HCT116 (cell line): ENCODE results near the gene LRCH4. TPM values are rescaled to one million over a fixed set of nuclear protein-coding genes. Genes with fewer than 3 reads are reported as not detected.

ENCODE experiments used
- ATAC-seq: fragments of 200-7000 bp; cut with Tn5 transposase; 2 replicates; pipeline ENCODE4 v1.9.1; 2020; ENCODE audit warnings: mild to moderate bottlenecking, moderate library complexity
- BruUV-seq: library from RNA; stranded (reverse); fragments of 400-500 nt; replicated peaks from 2 replicates; lab custom pipeline; 2021; lab: Mats Ljungman, UMichigan
- CTCF ChIA-PET: fragments of 300-600 bp; sonication (Branson Sonifier 250); formaldehyde crosslinking; loops from one replicate; lab custom pipeline; 2021; ENCODE audit warnings: antibody characterized with exemption; lab: Charles Lee
- POLR2A ChIA-PET: fragments of 300-600, 350-600 bp; sonication (Branson Sonifier 250); formaldehyde crosslinking; loops from one replicate; lab custom pipeline; 2021; ENCODE audit warnings: antibody characterized with exemption; lab: Charles Lee
- RAD21 ChIA-PET, 2 experiments: fragments of 300-600 bp; sonication (Branson Sonifier 250); formaldehyde crosslinking; loops; one replicate each; lab custom pipeline; 2023; ENCODE audit warnings: low total read pairs in 2 of 2; ENCODE audit not compliant: uncharacterized antibody in 2 of 2, unreplicated experiment in 2 of 2, low non-redundant PET in 1 of 2; lab: Charles Lee
- DNase-seq: peaks from one replicate; pipeline ENCODE4 v3.0.0-alpha.2; 2010; ENCODE audit warnings: low read depth, low spot score
- H2AFZ ChIP-seq: fragments of 200-600 bp; shearing (Covaris generic), sonication (generic); 2 replicates; pipeline ENCODE4 v1.6.1; 2017; ENCODE audit warnings: low read depth, mixed run types, mixed read lengths, antibody characterized with exemption, low read length; ENCODE audit not compliant: poor library complexity, severe bottlenecking
- H3K27ac ChIP-seq: 2 replicates; pipeline ENCODE4 v1.5.1; 2012; ENCODE audit warnings: low read depth, low read length
- H3K27me3 ChIP-seq: fragments of 200-600 bp; sonication (generic); 2 replicates; pipeline ENCODE4 v1.6.1; 2016; ENCODE audit warnings: mixed run types, low read length, mixed read lengths; ENCODE audit not compliant: insufficient read depth
- H3K36me3 ChIP-seq, 2 experiments: fragments of 200-500 bp in 1 of 2; fragments of 200-600 bp in 1 of 2; sonication (Bioruptor generic) in 1 of 2; sonication (generic) in 1 of 2; 2 replicates each; pipeline versions ENCODE4 v1.5.1 to v1.6.1; 2014 to 2016; ENCODE audit warnings: low read length in 2 of 2, inconsistent platforms in 1 of 2, mixed read lengths in 1 of 2, mixed run types in 1 of 2; ENCODE audit not compliant: insufficient read depth in 2 of 2, control insufficient read depth in 1 of 2
- H3K4me1 ChIP-seq, 2 experiments: fragments of 200-600 bp in 1 of 2; sonication (generic) in 1 of 2; 2 replicates each; pipeline versions ENCODE4 v1.5.1 to v1.6.1; 2012 to 2017; ENCODE audit warnings: low read length in 2 of 2, inconsistent platforms in 1 of 2, mild to moderate bottlenecking in 1 of 2, mixed read lengths in 1 of 2, mixed run types in 1 of 2, moderate library complexity in 1 of 2; ENCODE audit not compliant: insufficient read depth in 2 of 2, control insufficient read depth in 1 of 2
- H3K4me2 ChIP-seq: fragments of 200-600 bp; sonication (generic); 2 replicates; pipeline ENCODE4 v1.6.1; 2017; ENCODE audit warnings: mixed run types, low read length, mixed read lengths
- H3K4me3 ChIP-seq, 2 experiments: fragments of 200-600 bp in 1 of 2; sonication (generic) in 1 of 2; replicated peaks in 1 of 2; 2 replicates each; pipeline ENCODE4 v1.5.1; 2011 to 2016; ENCODE audit warnings: low read length in 2 of 2, control low read depth in 1 of 2, low read depth in 1 of 2, mild to moderate bottlenecking in 1 of 2, mixed read lengths in 1 of 2, mixed run types in 1 of 2
- H3K79me2 ChIP-seq: fragments of 200-600 bp; sonication (generic); 2 replicates; pipeline ENCODE4 v1.6.1; 2017; ENCODE audit warnings: mild to moderate bottlenecking, mixed run types, low read length, moderate library complexity, mixed read lengths; ENCODE audit not compliant: insufficient read depth
- H3K9ac ChIP-seq: fragments of 200-600 bp; sonication (generic); 2 replicates; pipeline ENCODE4 v1.6.1; 2016; ENCODE audit warnings: low read length, mixed read lengths
- H3K9me2 ChIP-seq: fragments of 200-600 bp; sonication (generic), shearing (Covaris generic); 2 replicates; pipeline ENCODE4 v1.6.1; 2017; ENCODE audit warnings: mixed run types, mild to moderate bottlenecking, moderate library complexity; ENCODE audit not compliant: insufficient read depth
- H3K9me3 ChIP-seq, 2 experiments: fragments of 200-500 bp in 1 of 2; fragments of 200-600 bp in 1 of 2; sonication (Bioruptor generic) in 1 of 2; sonication (generic) in 1 of 2; 2 replicates each; pipeline ENCODE4 v1.6.1; 2014 to 2017; ENCODE audit warnings: low read length in 2 of 2, mixed read lengths in 2 of 2, inconsistent platforms in 1 of 2, low read depth in 1 of 2, mild to moderate bottlenecking in 1 of 2, mixed run types in 1 of 2, moderate library complexity in 1 of 2; ENCODE audit not compliant: control insufficient read depth in 1 of 2, insufficient read depth in 1 of 2
- H4K20me1 ChIP-seq: fragments of 200-600 bp; sonication (generic), shearing (Covaris generic); 2 replicates; pipeline ENCODE4 v1.6.1; 2017; ENCODE audit warnings: mixed run types, mild to moderate bottlenecking, moderate library complexity; ENCODE audit not compliant: insufficient read depth
- ATF3 ChIP-seq: IDR thresholded peaks from 2 replicates; pipeline ENCODE4 v1.6.1; 2012
- CBX3 ChIP-seq: IDR thresholded peaks from 2 replicates; pipeline ENCODE4 v1.6.1; 2012; ENCODE audit warnings: low read depth
- CEBPB ChIP-seq: IDR thresholded peaks from 2 replicates; pipeline ENCODE4 v1.6.1; 2012; ENCODE audit warnings: low read depth
- CTCF ChIP-seq, 3 experiments: fragments of 200-600 bp in 1 of 3; sonication (generic) in 1 of 3; IDR thresholded peaks in 2 of 3; conservative IDR thresholded peaks in 1 of 3; 2 replicates each; pipeline ENCODE4 v1.5.1; 2012 to 2017; ENCODE audit warnings: low read depth in 2 of 3, low read length in 2 of 3, antibody characterized with exemption in 1 of 3, borderline replicate concordance in 1 of 3, control low read depth in 1 of 3, mild to moderate bottlenecking in 1 of 3, mixed read lengths in 1 of 3, mixed run types in 1 of 3, moderate library complexity in 1 of 3; ENCODE audit not compliant: insufficient read depth in 1 of 3
- EZH2 ChIP-seq: fragments of 200-600 bp; sonication (generic); IDR thresholded peaks from 2 replicates; pipeline ENCODE4 v1.6.1; 2017; ENCODE audit warnings: antibody characterized with exemption, mixed run types
- MAX ChIP-seq: IDR thresholded peaks from 2 replicates; pipeline ENCODE4 v1.6.1; 2012
- RAD21 ChIP-seq: IDR thresholded peaks from 2 replicates; pipeline ENCODE4 v1.6.1; 2012; ENCODE audit warnings: low read depth, mild to moderate bottlenecking
- SIN3A ChIP-seq: IDR thresholded peaks from 2 replicates; pipeline ENCODE4 v1.6.1; 2012; ENCODE audit warnings: low read depth
- SP1 ChIP-seq: IDR thresholded peaks from 2 replicates; pipeline ENCODE4 v1.6.1; 2012; ENCODE audit warnings: low read depth
- SRF ChIP-seq: IDR thresholded peaks from 2 replicates; pipeline ENCODE4 v1.6.1; 2012; ENCODE audit warnings: low read depth
- intact Hi-C: fragments of 100-400 bp; cut with micrococcal nuclease; formaldehyde crosslinking; loops from 2 replicates; pipeline ENCODE4 v1.10.0; 2022
- total RNA-seq: library from RNA; stranded (reverse); gene quantifications from one replicate; pipeline ENCODE4 v1.2.1, GENCODE V29; 2021; ENCODE audit not compliant: unreplicated experiment

LRCH4 gene
- total RNA-seq, 1 experiment from 2014 or later, result 47.9 TPM

- H3K9me2 ChIP-seq, result no peaks in the 10 kb centered on the region
- no peak overlapping the region for H2AFZ ChIP-seq
- H3K36me3 ChIP-seq, result no peaks in the 10 kb centered on the region
- intact Hi-C loops, result no loop called here
- H3K4me2 ChIP-seq, result no peak overlapping the region
- POLR2A ChIA-PET, result no interaction called here
- no TSS peak for BruUV-seq
- H3K9me3 ChIP-seq, result no peaks in the 10 kb centered on the region
- DNase-seq, result no peak
- no peak for TF ChIP-seq SP1
- TF ChIP-seq RAD21, result no peak
- no peak for TF ChIP-seq ATF3
- TF ChIP-seq, all 23 proteins: peak for 0
- Histone ChIP-seq H3K79me2 (no peaks in the 10 kb centered on the region), H3K4me3 (no peak overlapping the region), H3K27ac (no peak overlapping the region), H3K4me1 (peaks cover 0 to 8% of the 10 kb centered on the region in 2 experiments; a peak in 2 of 4 replicates), H3K27me3 (no peaks in the 10 kb centered on the region), H4K20me1 (no peaks in the 10 kb centered on the region), H3K9ac (no peak overlapping the region)
- RAD21 ChIA-PET, result no interaction called here
- CTCF ChIA-PET, result no interaction called here
- ATAC-seq, result no peak
Measured at GRCh38 chr7:100620804-100621203, 34.9 kb upstream of the LRCH4 start.

GRCh38 chr7:100620239-100620638 lies 34.3 kb upstream of the LRCH4 start:
- no peak for DNase-seq
- H4K20me1 ChIP-seq, result no peaks in the 10 kb centered on the region
- no peaks in the 10 kb centered on the region for H3K27me3 ChIP-seq
- H3K4me3 ChIP-seq, result no peak overlapping the region
- H3K27ac ChIP-seq, result no peak overlapping the region
- H3K4me1 ChIP-seq, result peaks cover 0 to 8% of the 10 kb centered on the region in 2 experiments; a peak in 2 of 4 replicates
- H3K4me2 ChIP-seq, result no peak overlapping the region
- H2AFZ ChIP-seq, result no peak overlapping the region
- BruUV-seq, result no TSS peak
- H3K9me2 ChIP-seq, result no peaks in the 10 kb centered on the region
- RAD21 ChIA-PET, result no interaction called here
- H3K79me2 ChIP-seq, result no peaks in the 10 kb centered on the region
- POLR2A ChIA-PET, result no interaction called here
- H3K9me3 ChIP-seq, result no peaks in the 10 kb centered on the region
- CTCF ChIA-PET, result interaction anchor here (1.2 kb wide), 1 partner anchor 9 kb away, joined by 4 read pairs; no protein-coding TSS in a partner anchor
- intact Hi-C loops, result no loop called here
- TF ChIP-seq EZH2, result no peak
- TF ChIP-seq CTCF (IDR thresholded peaks at IDR 0.05 in 2 of 3, conservative IDR thresholded peaks at IDR 0.05 in 1 of 3; ENCODE audit: borderline replicate concordance in 1 of 3, insufficient read depth in 1 of 3, low read depth in 2 of 3, low read length in 2 of 3), result no peak
- TF ChIP-seq SRF, result no peak
- TF ChIP-seq MAX, result no peak
- TF ChIP-seq CEBPB, result no peak
- TF ChIP-seq ATF3, result no peak
- no peak for TF ChIP-seq SIN3A
- TF ChIP-seq CBX3, result no peak
- H3K9ac ChIP-seq, result no peak overlapping the region
- H3K36me3 ChIP-seq, result peaks cover 0 to 2% of the 10 kb centered on the region in 2 experiments; a peak in 1 of 4 replicates
- ATAC-seq, result no peak
